ENCODE data around the gene LCN1.
A peak's percentile ranks its signal among the peaks of the same experiment; 100 is the strongest.

The LCN1 gene

DNA sequence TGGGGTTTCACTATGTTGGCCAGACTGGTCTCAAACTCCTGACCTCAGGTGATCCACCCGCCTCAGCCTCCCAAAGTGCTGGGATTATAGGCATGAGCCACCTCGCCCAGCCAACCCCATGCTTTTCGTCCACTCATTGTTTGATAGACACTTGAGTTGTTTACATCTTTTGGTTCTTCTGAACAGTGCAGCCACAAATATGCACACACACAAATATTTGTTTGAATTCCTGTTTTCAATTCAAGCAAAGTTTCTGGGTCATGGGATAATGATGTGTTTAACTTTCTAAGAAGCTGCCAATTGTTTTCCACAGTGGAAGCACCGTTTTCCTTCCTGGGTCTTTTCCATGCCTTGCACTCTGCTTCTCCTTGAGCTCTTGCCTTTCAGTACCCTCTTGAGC, 33.5 kb downstream of the LCN1 start:
- DNase-seq: no peak
- Histone ChIP-seq H3K9ac (ENCODE audit: low read length) (no peak overlapping the region), H3K27ac (ENCODE audit: low read depth, low read length) (no peak overlapping the region), H3K4ac (ENCODE audit: low read depth, low read length) (no peak overlapping the region), H3K18ac (ENCODE audit: low read length) (no peak overlapping the region), H4K8ac (ENCODE audit: low read depth, low read length) (no peak overlapping the region), H2AFZ (ENCODE audit: insufficient read depth, low read length, poor library complexity) (no peak overlapping the region), H4K91ac (ENCODE audit: low read depth, low read length) (no peak overlapping the region), H2BK12ac (ENCODE audit: low read length) (no peak overlapping the region), H3K4me1 (ENCODE audit: control insufficient read depth in 1 of 2, insufficient read depth in 2 of 2, low read length in 2 of 2) (peaks cover 0 to 3% of the 10 kb centered on the region in 2 experiments), H2BK120ac (ENCODE audit: insufficient read depth, low read length, poor library complexity) (no peak overlapping the region), H3K36me3 (ENCODE audit: control insufficient read depth in 1 of 2, insufficient read depth in 2 of 2, low read length in 2 of 2) (no peaks in the 10 kb centered on the region), H3K27me3 (ENCODE audit: insufficient read depth, low read length) (no peaks in the 10 kb centered on the region), H3K79me1 (ENCODE audit: low read length) (peaks cover 3% of the 10 kb centered on the region), H3K4me2 (ENCODE audit: low read length) (no peak overlapping the region), H3K4me3 (ENCODE audit: low read depth, low read length) (no peak overlapping the region), H2AK5ac (ENCODE audit: low read length) (no peak overlapping the region), H2BK5ac (ENCODE audit: low read depth, low read length, poor library complexity) (no peak overlapping the region), H3K14ac (ENCODE audit: low read length) (no peak overlapping the region), H4K12ac (ENCODE audit: low read depth, low read length) (no peak overlapping the region), H3K79me2 (ENCODE audit: control insufficient read depth, insufficient read depth, low read length, poor library complexity) (no peaks in the 10 kb centered on the region), H3K9me3 (ENCODE audit: insufficient read depth, low read depth, low read length) (peaks cover 3% of the 10 kb centered on the region), H3K23ac (ENCODE audit: low read length) (no peak overlapping the region)
- WGBS (ENCODE audit: extremely low coverage, insufficient coverage, insufficient read length): no CpG with 5 or more reads among the region's 4 CpGs

DNA sequence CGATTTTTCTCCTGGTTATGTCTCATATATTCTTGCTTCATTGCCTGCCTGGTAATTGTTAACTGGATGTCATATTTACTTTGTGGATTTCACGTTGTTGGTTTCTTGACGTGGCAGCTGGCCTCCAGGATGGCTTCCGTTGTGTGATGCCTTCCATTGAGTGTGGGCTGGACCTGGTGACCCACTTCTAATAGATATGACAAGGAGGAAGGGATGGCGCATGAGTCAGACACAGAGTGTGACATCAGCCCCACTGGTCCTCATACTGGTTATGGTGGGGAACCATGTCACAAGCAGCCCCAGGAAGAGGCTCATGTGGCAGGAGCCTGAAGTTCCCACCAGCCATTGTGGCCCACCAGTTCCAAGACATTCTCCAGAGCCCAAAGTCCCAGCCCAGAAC, 34.0 kb downstream of the LCN1 start:
- H4K8ac ChIP-seq (ENCODE audit: low read depth, low read length): no peak overlapping the region
- WGBS (ENCODE audit: extremely low coverage, insufficient coverage, insufficient read length): no CpG with 5 or more reads among the region's 5 CpGs
- no peak overlapping the region for H2AFZ ChIP-seq (ENCODE audit: insufficient read depth, low read length, poor library complexity)
- H3K79me1 ChIP-seq (ENCODE audit: low read length): peaks cover 3% of the 10 kb centered on the region
- H3K79me2 ChIP-seq (ENCODE audit: control insufficient read depth, insufficient read depth, low read length, poor library complexity): no peaks in the 10 kb centered on the region
- H3K23ac ChIP-seq (ENCODE audit: low read length): no peak overlapping the region
- no peaks in the 10 kb centered on the region for H3K27me3 ChIP-seq (ENCODE audit: insufficient read depth, low read length)
- H3K18ac ChIP-seq (ENCODE audit: low read length): no peak overlapping the region
- H2BK5ac ChIP-seq (ENCODE audit: low read depth, low read length, poor library complexity): no peak overlapping the region
- H3K27ac ChIP-seq (ENCODE audit: low read depth, low read length): no peak overlapping the region
- no peak overlapping the region for H4K91ac ChIP-seq (ENCODE audit: low read depth, low read length)
- H3K4me3 ChIP-seq (ENCODE audit: low read depth, low read length): no peak overlapping the region
- H3K4ac ChIP-seq (ENCODE audit: low read depth, low read length): no peak overlapping the region
- no peak overlapping the region for H2AK5ac ChIP-seq (ENCODE audit: low read length)
- peaks cover 3% of the 10 kb centered on the region for H3K9me3 ChIP-seq (ENCODE audit: insufficient read depth, low read depth, low read length)
- H3K9ac ChIP-seq (ENCODE audit: low read length): no peak overlapping the region
- H3K4me2 ChIP-seq (ENCODE audit: low read length): no peak overlapping the region
- H2BK120ac ChIP-seq (ENCODE audit: insufficient read depth, low read length, poor library complexity): no peak overlapping the region
- H3K4me1 ChIP-seq (ENCODE audit: control insufficient read depth in 1 of 2, insufficient read depth in 2 of 2, low read length in 2 of 2): peaks cover 0 to 3% of the 10 kb centered on the region in 2 experiments
- H3K14ac ChIP-seq (ENCODE audit: low read length): no peak overlapping the region
- H4K12ac ChIP-seq (ENCODE audit: low read depth, low read length): no peak overlapping the region
- H3K36me3 ChIP-seq (ENCODE audit: control insufficient read depth in 1 of 2, insufficient read depth in 2 of 2, low read length in 2 of 2): no peaks in the 10 kb centered on the region
- no peak overlapping the region for H2BK12ac ChIP-seq (ENCODE audit: low read length)
- DNase-seq: no peak

DNA sequence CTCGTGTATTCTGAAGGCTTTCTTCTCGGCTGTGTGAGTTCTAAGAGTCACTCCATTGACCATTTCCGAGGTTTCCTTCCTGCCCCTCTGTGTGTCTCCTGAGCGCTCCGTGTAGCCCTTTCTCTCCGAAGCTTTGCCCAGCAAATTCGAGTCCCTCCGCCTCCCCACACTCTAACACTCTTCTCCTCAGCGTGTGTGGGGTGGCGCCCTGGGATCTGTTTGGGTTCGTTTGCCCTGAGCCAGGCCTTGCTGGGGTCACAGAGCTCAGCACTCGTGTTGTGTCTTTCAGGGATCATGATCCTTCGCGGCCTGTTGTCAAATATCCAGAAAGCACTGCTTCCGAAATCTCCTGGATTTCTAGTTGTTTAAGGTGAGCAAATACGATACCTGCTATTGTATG, 34.7 kb downstream of the LCN1 start:
- Histone ChIP-seq H2BK12ac (ENCODE audit: low read length) (peak overlapping the region; percentile 18), H3K36me3 (ENCODE audit: control insufficient read depth in 1 of 2, insufficient read depth in 2 of 2, low read length in 2 of 2) (no peaks in the 10 kb centered on the region), H3K79me1 (ENCODE audit: low read length) (peaks cover 3% of the 10 kb centered on the region), H3K27me3 (ENCODE audit: insufficient read depth, low read length) (no peaks in the 10 kb centered on the region), H3K4me1 (ENCODE audit: control insufficient read depth in 1 of 2, insufficient read depth in 2 of 2, low read length in 2 of 2) (peaks cover 5 to 8% of the 10 kb centered on the region in 2 experiments), H2BK5ac (ENCODE audit: low read depth, low read length, poor library complexity) (no peak overlapping the region), H2AFZ (ENCODE audit: insufficient read depth, low read length, poor library complexity) (no peak overlapping the region), H2AK5ac (ENCODE audit: low read length) (no peak overlapping the region), H4K8ac (ENCODE audit: low read depth, low read length) (no peak overlapping the region), H3K4me2 (ENCODE audit: low read length) (no peak overlapping the region), H3K79me2 (ENCODE audit: control insufficient read depth, insufficient read depth, low read length, poor library complexity) (no peaks in the 10 kb centered on the region), H3K9me3 (ENCODE audit: insufficient read depth, low read depth, low read length) (peaks cover 3% of the 10 kb centered on the region), H4K12ac (ENCODE audit: low read depth, low read length) (no peak overlapping the region), H4K91ac (ENCODE audit: low read depth, low read length) (peak overlapping the region; percentile 13), H3K27ac (ENCODE audit: low read depth, low read length) (no peak overlapping the region), H3K14ac (ENCODE audit: low read length) (no peak overlapping the region), H3K4me3 (ENCODE audit: low read depth, low read length) (no peak overlapping the region), H3K18ac (ENCODE audit: low read length) (no peak overlapping the region), H3K23ac (ENCODE audit: low read length) (no peak overlapping the region), H2BK120ac (ENCODE audit: insufficient read depth, low read length, poor library complexity) (no peak overlapping the region), H3K4ac (ENCODE audit: low read depth, low read length) (no peak overlapping the region), H3K9ac (ENCODE audit: low read length) (no peak overlapping the region)
- no CpG with 5 or more reads among the region's 16 CpGs for WGBS (ENCODE audit: extremely low coverage, insufficient coverage, insufficient read length)
- DNase-seq: no peak

DNA sequence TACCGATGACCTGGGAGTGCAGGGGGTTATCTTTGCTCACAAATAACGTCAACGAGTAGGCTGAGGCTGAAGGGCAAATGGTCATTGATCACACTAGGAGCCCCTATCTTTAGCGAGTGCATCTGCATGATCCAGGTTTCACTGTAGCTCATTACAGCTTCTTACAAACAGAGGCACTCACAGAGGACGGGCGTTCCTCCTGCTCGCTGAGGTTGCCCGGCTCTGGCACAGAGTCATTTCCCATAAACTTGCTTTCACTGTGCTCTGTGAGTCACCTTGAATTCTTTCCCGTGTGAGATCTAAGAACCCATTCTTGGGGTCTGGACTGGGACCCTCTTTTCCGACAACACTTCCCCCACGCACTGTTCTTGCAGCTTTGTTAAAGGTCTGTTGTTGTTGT, 38.4 kb downstream of the LCN1 start:
- peaks cover 12 to 16% of the 10 kb centered on the region in 2 experiments for H3K4me1 ChIP-seq (ENCODE audit: control insufficient read depth in 1 of 2, insufficient read depth in 2 of 2, low read length in 2 of 2)
- H3K79me2 ChIP-seq (ENCODE audit: control insufficient read depth, insufficient read depth, low read length, poor library complexity): peaks cover 3% of the 10 kb centered on the region
- H3K79me1 ChIP-seq (ENCODE audit: low read length): peaks cover 10% of the 10 kb centered on the region
- H2AFZ ChIP-seq (ENCODE audit: insufficient read depth, low read length, poor library complexity): no peak overlapping the region
- H3K9me3 ChIP-seq (ENCODE audit: insufficient read depth, low read depth, low read length): peaks cover 5% of the 10 kb centered on the region
- H3K4me2 ChIP-seq (ENCODE audit: low read length): no peak overlapping the region
- no peak for DNase-seq
- no peaks in the 10 kb centered on the region for H3K27me3 ChIP-seq (ENCODE audit: insufficient read depth, low read length)
- H4K91ac ChIP-seq (ENCODE audit: low read depth, low read length): peak overlapping the region; percentile 25
- no peaks in the 10 kb centered on the region for H3K36me3 ChIP-seq (ENCODE audit: control insufficient read depth in 1 of 2, insufficient read depth in 2 of 2, low read length in 2 of 2)
- WGBS (ENCODE audit: extremely low coverage, insufficient coverage, insufficient read length): no CpG with 5 or more reads among the region's 11 CpGs
- peak overlapping the region; percentile 30 for H2BK12ac ChIP-seq (ENCODE audit: low read length)
- peak overlapping the region; percentile 11 for H3K9ac ChIP-seq (ENCODE audit: low read length)
- no peak overlapping the region for H3K4me3 ChIP-seq (ENCODE audit: low read depth, low read length)
- H3K27ac ChIP-seq (ENCODE audit: low read depth, low read length): no peak overlapping the region
- no peak overlapping the region for H3K23ac ChIP-seq (ENCODE audit: low read length)
- peak overlapping the region; percentile 30 for H3K14ac ChIP-seq (ENCODE audit: low read length)
- no peak overlapping the region for H2BK5ac ChIP-seq (ENCODE audit: low read depth, low read length, poor library complexity)
- no peak overlapping the region for H3K18ac ChIP-seq (ENCODE audit: low read length)
- no peak overlapping the region for H4K8ac ChIP-seq (ENCODE audit: low read depth, low read length)
- H2AK5ac ChIP-seq (ENCODE audit: low read length): no peak overlapping the region
- no peak overlapping the region for H4K12ac ChIP-seq (ENCODE audit: low read depth, low read length)
- no peak overlapping the region for H2BK120ac ChIP-seq (ENCODE audit: insufficient read depth, low read length, poor library complexity)
- H3K4ac ChIP-seq (ENCODE audit: low read depth, low read length): no peak overlapping the region
